Measurements from ENCODE around the gene SLC25A11. TPM values are rescaled to one million over a fixed set of nuclear protein-coding genes. Genes with fewer than 3 reads are reported as not detected.

The SLC25A11 gene
- total and polyA plus RNA-seq, 4 donors: 34.8 to 72.1 (median 54.2) TPM

- TF ChIP-seq CTCF (IDR thresholded peaks at IDR 0.05; ENCODE audit: control extremely low read depth, extremely low read depth): no peak
- Histone ChIP-seq H3K36me3 (ENCODE audit: control insufficient read depth in 4 of 4, insufficient read depth in 4 of 4, low read length in 4 of 4) (peaks cover 7 to 80% (median 39%) of the 10 kb centered on the region in 4 donors), H3K4me1 (ENCODE audit: control insufficient read depth in 5 of 5, insufficient read depth in 5 of 5, low read length in 5 of 5) (peaks cover 0 to 5% (median 0%) of the 10 kb centered on the region in 5 donors), H3K27me3 (ENCODE audit: control insufficient read depth in 3 of 3, insufficient read depth in 3 of 3, low read length in 2 of 3) (peaks cover 0 to 10% (median 3%) of the 10 kb centered on the region in 3 donors), H3K9me3 (ENCODE audit: control insufficient read depth in 4 of 4, insufficient read depth in 3 of 4, low read length in 3 of 4) (no peaks in the 10 kb centered on the region), H3K4me3 (no peak overlapping the region), H3K27ac (ENCODE audit: low read depth in 1 of 2, low read length in 1 of 2) (no peak overlapping the region), H3K9ac (ENCODE audit: insufficient read depth in 1 of 2, low read length in 2 of 2) (no peak overlapping the region)
- DNase-seq (no peak), ATAC-seq (ENCODE audit: insufficient read depth, low FRiP score) (no peak)
- WGBS, 2 donors: 92% methylated on average over 31 of the region's 31 CpGs
Measured at GRCh38 chr17:4893721-4894560, 45.9 kb downstream of the SLC25A11 start.

DNA sequence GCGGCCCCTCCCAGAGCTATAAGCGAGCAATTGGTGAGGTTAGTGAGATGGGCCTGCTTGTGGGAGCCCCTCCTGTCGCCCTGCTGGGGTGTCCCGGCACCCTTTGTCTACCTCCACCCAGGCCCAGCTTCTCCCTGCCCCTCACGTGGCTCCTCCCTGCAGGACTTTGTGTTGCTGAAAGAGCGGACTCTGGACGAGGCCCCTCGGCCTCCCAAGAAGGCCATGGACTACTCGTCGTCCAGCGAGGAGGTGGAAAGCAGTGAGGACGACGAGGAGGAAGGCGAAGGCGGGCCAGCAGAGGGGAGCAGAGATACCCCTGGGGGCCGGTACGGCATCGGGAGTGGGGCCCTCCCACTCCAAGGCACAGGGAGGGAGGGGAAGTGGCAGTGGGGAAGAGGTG lies 46.6 kb downstream of the SLC25A11 start:
- Histone ChIP-seq H3K4me1 (ENCODE audit: control insufficient read depth in 5 of 5, insufficient read depth in 5 of 5, low read length in 5 of 5) (no peaks in the 10 kb centered on the region), H3K27me3 (ENCODE audit: control insufficient read depth in 3 of 3, insufficient read depth in 3 of 3, low read length in 2 of 3) (peaks cover 0 to 4% (median 0%) of the 10 kb centered on the region in 3 donors), H3K9me3 (ENCODE audit: control insufficient read depth in 4 of 4, insufficient read depth in 3 of 4, low read length in 3 of 4) (no peaks in the 10 kb centered on the region), H3K4me3 (no peak overlapping the region), H3K27ac (ENCODE audit: low read depth in 1 of 2, low read length in 1 of 2) (no peak overlapping the region), H3K36me3 (ENCODE audit: control insufficient read depth in 4 of 4, insufficient read depth in 4 of 4, low read length in 4 of 4) (peaks cover 7 to 80% (median 39%) of the 10 kb centered on the region in 4 donors), H3K9ac (ENCODE audit: insufficient read depth in 1 of 2, low read length in 2 of 2) (no peak overlapping the region)
- ATAC-seq (ENCODE audit: insufficient read depth, low FRiP score) (no peak), DNase-seq (no peak)
- no peak for TF ChIP-seq CTCF (IDR thresholded peaks at IDR 0.05; ENCODE audit: control extremely low read depth, extremely low read depth)
- WGBS, 2 donors: 86 to 89% methylated on average over 18 of the region's 18 CpGs

GRCh38 chr17:4892499-4893221 lies 47.2 kb downstream of the SLC25A11 start:
- DNase-seq (no peak), ATAC-seq (ENCODE audit: insufficient read depth, low FRiP score) (no peak)
- no peaks in the 10 kb centered on the region for H3K4me1 ChIP-seq (ENCODE audit: control insufficient read depth in 5 of 5, insufficient read depth in 5 of 5, low read length in 5 of 5)
- TF ChIP-seq CTCF (IDR thresholded peaks at IDR 0.05; ENCODE audit: control extremely low read depth, extremely low read depth): no peak
- H3K27ac ChIP-seq (ENCODE audit: low read depth in 1 of 2, low read length in 1 of 2): no peak overlapping the region
- no peak overlapping the region for H3K4me3 ChIP-seq
- 90 to 93% methylated on average over 23 of the region's 23 CpGs for WGBS, 2 donors
- no peak overlapping the region for H3K9ac ChIP-seq (ENCODE audit: insufficient read depth in 1 of 2, low read length in 2 of 2)
- H3K27me3 ChIP-seq (ENCODE audit: control insufficient read depth in 3 of 3, insufficient read depth in 3 of 3, low read length in 2 of 3): peaks cover 0 to 4% (median 0%) of the 10 kb centered on the region in 3 donors
- H3K36me3 ChIP-seq (ENCODE audit: control insufficient read depth in 4 of 4, insufficient read depth in 4 of 4, low read length in 4 of 4): peaks cover 7 to 81% (median 39%) of the 10 kb centered on the region in 4 donors
- no peaks in the 10 kb centered on the region for H3K9me3 ChIP-seq (ENCODE audit: control insufficient read depth in 4 of 4, insufficient read depth in 3 of 4, low read length in 3 of 4)

All from lung (tissue), 12 donors.